ENCODE measurements around the gene OTOGL. TPM values are rescaled to one million over a fixed set of nuclear protein-coding genes. Genes with fewer than 3 reads are reported as not detected.

Gene OTOGL
- total and polyA plus RNA-seq, 4 donors, result 0.54 to 0.99 (median 0.57) TPM

GRCh38 chr12:80422550-80422949 lies 323.2 kb downstream of the OTOGL start:
- H3K4me1 ChIP-seq (ENCODE audit: control insufficient read depth, insufficient read depth, low read length), result no peaks in the 10 kb centered on the region
- H3K27ac ChIP-seq (ENCODE audit: low read depth, low read length), result no peak overlapping the region
- no peak overlapping the region for H3K4me3 ChIP-seq (ENCODE audit: low read depth, low read length)
- WGBS (ENCODE audit: insufficient coverage), result no CpG with 5 or more reads among the region's 2 CpGs
- no peaks in the 10 kb centered on the region for H3K36me3 ChIP-seq (ENCODE audit: control insufficient read depth, insufficient read depth, low read length)
- H3K27me3 ChIP-seq (ENCODE audit: control insufficient read depth, insufficient read depth, low read length), result no peaks in the 10 kb centered on the region
- H3K9me3 ChIP-seq (ENCODE audit: control insufficient read depth, insufficient read depth, low read length), result no peaks in the 10 kb centered on the region
- DNase-seq (ENCODE audit: low read depth in 4 of 6, low spot score in 6 of 6), result no peak

Small RNAs within 50 kb of the gene (small RNA-seq; reads per million reads assigned to genes)
- gene RN7SKP261 (ENCODE audit: low replicate concordance) (not detected), gene RNU7-106P (ENCODE audit: low replicate concordance) (not detected)

Other genes starting within 250 kb of the OTOGL start
- gene PPP1R12A, start 164.4 kb upstream of the OTOGL start, total RNA-seq, result 100 to 1,000 TPM; 143 to 165 TPM
- 10 to 100 TPM; 42.5 to 45.4 TPM for gene PPP1R12A, start 164.4 kb upstream of the OTOGL start, polyA plus RNA-seq (ENCODE audit: insufficient read length in 2 of 2)